Measurements from ENCODE around the gene STN1.

- TF ChIP-seq CTCF (IDR thresholded peaks at IDR 0.05; ENCODE audit: insufficient read depth, low read depth, low read length) (no peak), EZH2 (IDR thresholded peaks at IDR 0.05; ENCODE audit: insufficient read depth, low read length) (no peak)
Observed at GRCh38 chr10:103852856-103853255, 65.1 kb downstream of the STN1 start.

All from astrocyte (in vitro differentiated cells and primary cell).